ENCODE data around the gene LRP5.

GRCh38 chr11:68274306-68274705, 38.1 kb upstream of the LRP5 start:
- TF ChIP-seq CTCF (IDR thresholded peaks at IDR 0.05): no peak
- TF ChIP-seq POLR2A (IDR thresholded peaks at IDR 0.05): no peak
- TF ChIP-seq EP300 (IDR thresholded peaks at IDR 0.05): no peak
